Chondrocyte (in vitro differentiated cells): ENCODE data around the gene LMOD3. TPM values are rescaled to one million over a fixed set of nuclear protein-coding genes. Genes with fewer than 3 reads are reported as not detected.
A peak's percentile ranks its signal among the peaks of the same experiment; 100 is the strongest.

Source experiments
- DNase-seq: peaks from one replicate; pipeline ENCODE4 v3.0.0; 2021; ENCODE audit warnings: mixed read lengths, low spot score
- H3K27ac Mint-ChIP-seq: one replicate; pipeline ENCODE4 v1.8.0; 2021; ENCODE audit warnings: mild to moderate bottlenecking, moderate library complexity, mixed read lengths; ENCODE audit not compliant: unreplicated experiment
- H3K27me3 Mint-ChIP-seq: 2 replicates; pipeline ENCODE4 v1.8.0; 2021; ENCODE audit warnings: low read depth, mixed read lengths
- H3K36me3 Mint-ChIP-seq: 2 replicates; pipeline ENCODE4 v1.8.0; 2021; ENCODE audit warnings: low read depth, mixed read lengths
- H3K4me1 Mint-ChIP-seq: 2 replicates; pipeline ENCODE4 v1.8.0; 2021; ENCODE audit warnings: low read depth, mild to moderate bottlenecking, mixed read lengths
- H3K4me3 Mint-ChIP-seq: one replicate; pipeline ENCODE4 v1.8.0; 2021; ENCODE audit warnings: mild to moderate bottlenecking, moderate library complexity, mixed read lengths; ENCODE audit not compliant: unreplicated experiment
- H3K9me3 Mint-ChIP-seq: 2 replicates; pipeline ENCODE4 v1.8.0; 2021; ENCODE audit warnings: low read depth, mixed read lengths
- total RNA-seq: library from RNA; stranded (reverse); gene quantifications from 3 replicates; pipeline ENCODE4 v1.2.1, GENCODE V29; 2021
- TF ChIP-seq, protein P1 (sequence below): fragments of 200-600 bp; sonication (generic); IDR thresholded peaks from 2 replicates; pipeline ENCODE4 v1.5.0; 2021; ENCODE audit warnings: antibody characterized with exemption, mild to moderate bottlenecking, moderate library complexity

The LMOD3 gene
- total RNA-seq, 1 donor from 2014 or later, result not detected

DNA sequence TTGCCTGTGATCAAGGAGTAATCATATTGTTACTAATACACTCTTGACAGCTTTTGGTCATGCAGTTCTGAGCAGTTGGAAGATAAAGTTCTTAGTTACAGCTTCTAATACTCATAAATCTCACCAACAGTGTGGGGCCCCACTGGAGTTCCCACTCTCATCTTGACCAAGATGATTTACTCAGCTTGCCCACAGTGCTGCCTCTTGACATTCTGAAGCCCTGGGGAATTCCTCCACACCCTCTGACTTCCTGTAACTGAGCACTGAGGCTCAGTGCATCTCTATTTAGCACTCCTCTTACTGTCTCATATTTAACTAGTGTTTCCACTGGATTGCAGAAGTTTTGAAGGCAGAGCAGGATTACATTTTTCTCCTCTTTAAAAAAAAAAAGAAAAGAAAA is 39.6 kb downstream of the LMOD3 start:
- no peaks in the 10 kb centered on the region for H3K27me3 Mint-ChIP-seq
- DNase-seq, result no peak
- H3K27ac Mint-ChIP-seq, result peak overlapping the region; percentile 95
- no peaks in the 10 kb centered on the region for H3K9me3 Mint-ChIP-seq
- H3K36me3 Mint-ChIP-seq, result no peaks in the 10 kb centered on the region
- TF ChIP-seq, protein P1, sequence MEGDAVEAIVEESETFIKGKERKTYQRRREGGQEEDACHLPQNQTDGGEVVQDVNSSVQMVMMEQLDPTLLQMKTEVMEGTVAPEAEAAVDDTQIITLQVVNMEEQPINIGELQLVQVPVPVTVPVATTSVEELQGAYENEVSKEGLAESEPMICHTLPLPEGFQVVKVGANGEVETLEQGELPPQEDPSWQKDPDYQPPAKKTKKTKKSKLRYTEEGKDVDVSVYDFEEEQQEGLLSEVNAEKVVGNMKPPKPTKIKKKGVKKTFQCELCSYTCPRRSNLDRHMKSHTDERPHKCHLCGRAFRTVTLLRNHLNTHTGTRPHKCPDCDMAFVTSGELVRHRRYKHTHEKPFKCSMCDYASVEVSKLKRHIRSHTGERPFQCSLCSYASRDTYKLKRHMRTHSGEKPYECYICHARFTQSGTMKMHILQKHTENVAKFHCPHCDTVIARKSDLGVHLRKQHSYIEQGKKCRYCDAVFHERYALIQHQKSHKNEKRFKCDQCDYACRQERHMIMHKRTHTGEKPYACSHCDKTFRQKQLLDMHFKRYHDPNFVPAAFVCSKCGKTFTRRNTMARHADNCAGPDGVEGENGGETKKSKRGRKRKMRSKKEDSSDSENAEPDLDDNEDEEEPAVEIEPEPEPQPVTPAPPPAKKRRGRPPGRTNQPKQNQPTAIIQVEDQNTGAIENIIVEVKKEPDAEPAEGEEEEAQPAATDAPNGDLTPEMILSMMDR, result no peak
- peaks cover 78% of the 10 kb centered on the region for H3K4me1 Mint-ChIP-seq
- peak overlapping the region; percentile 49 for H3K4me3 Mint-ChIP-seq

DNA sequence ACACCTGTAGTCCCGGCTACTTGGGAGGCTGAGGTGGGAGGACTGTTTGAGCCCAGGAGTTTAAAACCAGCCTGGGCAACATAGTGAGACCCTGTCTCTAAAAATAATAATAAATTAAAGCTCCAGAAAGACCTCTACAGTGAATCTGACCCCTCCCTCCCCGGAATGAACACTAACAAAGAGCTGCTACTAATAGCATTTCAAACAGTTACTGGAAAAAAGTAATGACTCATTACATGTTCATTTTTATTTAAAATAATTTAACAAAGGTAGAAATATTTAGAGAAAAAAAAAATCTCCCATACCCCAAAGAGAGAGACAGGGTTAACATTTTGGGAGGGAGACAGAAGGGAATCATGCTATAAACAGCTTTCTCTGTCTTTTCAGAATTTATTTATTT is 40.0 kb downstream of the LMOD3 start:
- Mint-ChIP-seq H3K27me3 (no peaks in the 10 kb centered on the region), H3K4me1 (peaks cover 77% of the 10 kb centered on the region), H3K27ac (peak overlapping the region; percentile 95), H3K36me3 (no peaks in the 10 kb centered on the region), H3K4me3 (no peak overlapping the region), H3K9me3 (no peaks in the 10 kb centered on the region)
- TF ChIP-seq, protein P1, result no peak
- DNase-seq, result no peak

DNA sequence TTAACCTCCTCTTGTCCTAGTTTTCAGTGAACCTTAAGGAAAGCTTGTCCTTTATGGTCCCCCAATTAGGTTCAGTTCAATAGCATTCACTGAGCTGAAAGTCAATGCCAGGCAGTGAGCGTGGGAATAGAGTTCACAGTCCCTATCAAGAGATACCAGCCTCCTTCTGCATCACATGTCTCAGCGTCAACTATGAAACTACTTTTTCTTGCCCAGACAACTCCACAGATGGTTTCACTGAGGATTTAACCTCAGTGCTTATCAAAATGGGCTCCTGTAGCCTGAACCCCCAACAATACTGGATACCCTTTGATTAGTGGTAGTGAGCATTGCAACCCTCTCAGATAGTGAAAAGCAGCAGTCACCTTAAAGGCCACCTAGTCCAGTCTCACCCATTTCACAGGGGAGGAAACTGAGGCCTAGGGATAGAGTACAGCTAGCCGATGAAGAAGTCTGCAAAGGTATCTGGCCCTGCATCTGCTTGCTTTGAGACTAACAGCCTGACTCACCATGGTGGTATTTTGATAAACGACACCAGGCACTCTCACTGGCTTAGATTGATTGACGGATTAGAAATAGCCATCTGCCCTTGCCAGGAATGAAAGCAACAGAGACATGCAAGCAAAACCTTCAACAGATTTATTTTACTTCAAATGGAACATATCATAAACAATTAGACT is 40.7 kb downstream of the LMOD3 start:
- peaks cover 75% of the 10 kb centered on the region for H3K4me1 Mint-ChIP-seq
- DNase-seq, result no peak
- H3K9me3 Mint-ChIP-seq, result no peaks in the 10 kb centered on the region
- no peaks in the 10 kb centered on the region for H3K27me3 Mint-ChIP-seq
- H3K27ac Mint-ChIP-seq, result peak overlapping the region; percentile 95
- TF ChIP-seq, protein P1, result no peak
- H3K36me3 Mint-ChIP-seq, result peaks cover 1% of the 10 kb centered on the region
- H3K4me3 Mint-ChIP-seq, result no peak overlapping the region

DNA sequence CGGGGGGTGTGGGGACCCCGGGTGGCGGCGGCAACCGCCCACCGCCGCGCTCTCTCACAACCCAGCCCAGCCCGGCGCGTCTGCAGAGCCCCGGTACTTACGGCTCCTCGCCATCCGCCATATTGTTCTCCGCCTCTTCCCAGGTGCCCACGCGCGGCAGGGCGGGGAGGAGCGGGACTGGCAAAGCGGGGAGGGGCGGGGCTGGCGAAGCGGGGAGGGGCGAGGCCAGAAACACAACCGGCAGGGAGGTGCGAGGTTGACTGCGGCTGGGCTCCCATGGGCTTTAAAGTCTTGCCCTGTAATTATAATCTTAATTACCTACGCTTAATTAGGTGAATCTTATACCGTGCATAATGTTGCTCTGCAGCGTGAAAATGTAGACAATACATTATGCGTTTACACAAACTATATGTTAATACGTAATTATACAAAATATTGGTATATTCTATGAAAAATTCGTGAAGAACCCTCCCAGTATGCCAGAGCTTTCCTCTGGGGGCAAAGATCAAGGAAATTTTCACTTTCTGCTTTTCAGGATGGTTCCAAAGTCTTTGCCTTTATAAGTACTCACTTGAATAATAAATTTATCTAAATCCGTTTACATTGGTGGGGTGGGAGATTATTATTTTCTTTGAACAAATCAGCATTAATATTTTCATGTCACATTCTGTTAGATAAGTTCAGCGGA is 42.0 kb downstream of the LMOD3 start, which contains the start of gene UBA3:
UBA3 (minus strand) TSS at position 133 of the 688 bp plus-strand sequence; CDS start at position 121, 12 bp downstream.
- peak within 1 kb of the TSS; percentile 34 for H3K27ac Mint-ChIP-seq
- H3K9me3 Mint-ChIP-seq, result no peaks in the 10 kb centered on the region
- peaks cover 2% of the 10 kb centered on the region for H3K36me3 Mint-ChIP-seq
- H3K27me3 Mint-ChIP-seq, result no peaks in the 10 kb centered on the region
- DNase-seq, result peak; percentile 93
- H3K4me1 Mint-ChIP-seq, result peaks cover 65% of the 10 kb centered on the region
- H3K4me3 Mint-ChIP-seq, result peak within 1 kb of the TSS; percentile 78
- TF ChIP-seq, protein P1, result no peak

DNA sequence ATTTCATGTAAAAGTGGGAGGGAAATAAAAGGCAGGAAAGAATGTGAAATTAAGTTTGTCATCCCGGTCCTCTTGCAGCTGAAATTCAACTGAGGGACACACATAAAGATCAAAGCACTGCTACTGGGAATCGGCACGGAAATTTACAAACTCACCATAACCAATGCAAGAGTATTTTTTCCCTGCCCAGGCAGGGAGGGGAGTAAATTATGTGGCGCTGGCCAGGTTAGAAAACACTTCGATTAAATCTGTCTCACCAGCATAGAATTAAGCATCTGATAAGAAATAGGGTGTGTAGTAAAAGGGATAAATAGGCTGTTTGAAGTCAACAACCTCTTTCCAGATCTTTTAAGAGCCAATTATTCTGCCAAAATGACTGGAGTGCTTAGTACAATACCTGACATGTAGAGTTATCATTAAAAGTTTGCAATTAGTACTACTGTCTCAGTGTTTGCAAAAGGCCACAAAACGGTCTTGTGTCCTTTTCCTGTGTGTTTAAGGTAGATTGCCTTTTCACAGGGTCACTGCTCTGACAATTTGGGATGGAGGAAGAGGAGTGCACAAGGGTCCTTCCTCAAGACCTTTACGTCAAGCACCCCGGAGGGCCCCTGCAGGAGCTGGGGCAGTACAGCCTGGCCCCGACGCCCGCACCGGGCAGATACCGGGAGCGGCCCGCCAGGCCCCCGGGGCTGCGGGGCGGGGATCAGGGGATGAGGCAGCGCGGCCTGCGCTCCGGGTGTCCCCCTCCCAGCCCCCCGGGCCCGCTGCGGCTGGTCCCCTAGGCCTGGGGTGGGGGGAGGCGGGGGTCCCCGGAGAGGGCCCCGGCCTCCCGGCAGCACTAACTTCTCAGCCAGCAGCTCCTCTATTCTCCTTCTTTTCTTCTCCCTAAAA is 42.9 kb downstream of the LMOD3 start:
- no peak for DNase-seq
- TF ChIP-seq, protein P1, result no peak
- Mint-ChIP-seq H3K36me3 (peaks cover 2% of the 10 kb centered on the region), H3K4me3 (peak overlapping the region; percentile 78), H3K27me3 (no peaks in the 10 kb centered on the region), H3K4me1 (peaks cover 63% of the 10 kb centered on the region), H3K27ac (peak overlapping the region; percentile 34), H3K9me3 (no peaks in the 10 kb centered on the region)
